ENCODE measurements around the gene FBXL14.

The FBXL14 gene

DNA sequence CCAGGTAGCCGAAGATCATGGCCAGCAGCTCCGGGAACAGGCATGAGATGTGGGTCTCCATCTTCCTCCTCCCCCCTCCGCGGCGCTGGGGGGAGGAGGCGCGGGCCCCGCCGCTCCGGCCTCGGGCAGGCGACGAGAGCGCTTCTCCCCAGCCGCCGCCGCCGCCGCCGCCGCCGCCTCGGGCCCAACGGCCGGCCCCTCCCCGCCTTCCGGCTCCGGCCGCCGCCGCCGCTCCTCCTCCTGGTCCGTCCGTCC, 448 bp downstream of the FBXL14 start:
- DNase-seq (ENCODE audit: low read depth, low spot score) = no peak

DNA sequence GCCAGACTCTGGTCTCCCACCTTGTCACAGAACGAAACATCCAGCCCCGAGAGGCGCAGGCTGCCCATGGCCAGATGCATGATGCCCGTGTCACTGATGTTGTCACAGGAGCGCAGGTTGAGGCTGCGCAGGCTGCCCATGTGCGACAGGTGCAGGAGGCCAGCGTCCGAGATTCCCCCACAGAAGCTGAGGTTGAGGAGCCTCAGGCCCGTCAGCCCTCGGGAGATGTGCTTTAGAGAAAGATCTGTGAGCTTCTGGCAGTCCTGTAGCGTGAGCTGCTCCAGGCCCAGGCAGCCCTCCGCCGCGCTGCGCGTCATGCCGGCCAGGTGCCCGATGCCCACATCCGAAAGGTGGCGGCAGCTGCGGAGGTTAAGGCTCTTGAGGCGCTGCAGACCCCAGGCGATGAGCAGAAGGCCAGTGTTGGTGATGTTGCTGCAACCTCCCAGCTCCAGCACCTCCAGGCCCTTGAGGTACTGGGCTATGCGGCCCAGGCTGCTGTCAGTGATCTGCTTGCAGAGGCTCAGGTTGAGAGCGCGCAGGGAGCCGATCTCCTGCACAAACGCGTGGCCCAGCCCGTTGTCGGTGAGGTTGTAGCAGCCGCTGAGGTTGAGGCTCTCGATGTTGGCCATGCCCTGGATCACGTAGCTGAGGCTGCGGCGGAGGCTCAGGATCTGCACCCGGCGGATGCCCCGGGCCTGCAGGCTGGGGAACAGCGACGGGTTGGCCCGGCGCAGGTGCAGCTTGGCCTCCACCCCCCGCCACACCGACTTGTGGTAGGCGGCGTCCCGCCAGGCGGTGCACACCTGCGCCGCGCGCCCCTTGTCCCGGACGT, 991 bp downstream of the FBXL14 start:
- no peak for DNase-seq (ENCODE audit: low read depth, low spot score)

DNA sequence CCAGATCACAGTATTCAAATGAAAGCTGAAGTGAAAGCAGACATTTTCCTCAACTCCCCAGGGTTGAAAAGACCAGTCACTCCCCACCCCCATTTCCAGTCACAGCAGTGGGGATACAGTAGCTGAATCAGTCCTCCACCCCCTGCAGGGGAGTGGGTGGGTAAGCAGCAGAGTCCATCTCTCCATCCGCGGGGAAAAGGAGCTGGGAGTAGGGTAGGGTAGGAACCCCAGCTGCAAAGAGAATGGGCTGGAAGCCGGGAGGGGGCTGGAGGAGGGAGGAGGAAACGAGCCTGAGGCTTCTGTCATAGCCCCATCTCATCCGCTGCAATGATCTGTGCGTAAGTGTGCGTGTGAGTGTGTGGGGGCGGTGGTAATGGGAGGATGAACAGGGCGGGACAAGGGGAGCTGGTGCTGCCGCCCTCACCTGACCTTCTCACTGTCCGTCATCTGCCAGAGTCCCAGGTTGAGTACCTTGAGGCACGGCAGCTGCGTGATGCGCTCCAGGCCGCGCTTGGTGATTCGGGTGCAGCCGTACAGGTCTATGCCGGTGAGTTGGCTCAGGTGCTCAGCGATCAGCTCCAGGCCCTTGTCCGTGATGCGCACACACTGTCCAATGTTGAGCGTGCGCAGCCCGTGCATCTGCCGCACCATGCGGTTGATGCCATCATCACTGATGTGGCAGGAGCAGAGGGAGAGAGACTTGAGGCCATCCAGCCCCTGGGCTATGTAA, 1.8 kb downstream of the FBXL14 start:
- no peak for DNase-seq (ENCODE audit: low read depth, low spot score)

DNA sequence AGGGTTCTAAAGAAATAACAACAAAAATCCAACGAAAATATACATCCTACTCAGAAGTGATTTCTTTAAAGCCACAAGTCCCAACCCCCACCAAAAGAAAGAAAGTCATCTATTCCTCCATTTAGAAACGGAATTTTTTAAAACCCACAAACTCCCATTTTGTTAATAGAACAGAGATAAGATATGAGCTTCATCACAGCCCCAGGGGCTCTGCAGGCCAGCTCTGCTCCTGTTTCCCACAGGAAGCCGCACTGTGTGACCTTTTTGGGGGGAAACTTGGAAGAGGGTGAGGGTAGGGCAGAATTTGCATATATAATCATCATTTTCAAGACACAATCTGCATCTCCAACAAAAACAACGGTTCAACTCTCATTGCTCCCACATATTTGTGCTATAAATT, 2.8 kb downstream of the FBXL14 start:
- DNase-seq (ENCODE audit: low read depth, low spot score) = no peak

DNA sequence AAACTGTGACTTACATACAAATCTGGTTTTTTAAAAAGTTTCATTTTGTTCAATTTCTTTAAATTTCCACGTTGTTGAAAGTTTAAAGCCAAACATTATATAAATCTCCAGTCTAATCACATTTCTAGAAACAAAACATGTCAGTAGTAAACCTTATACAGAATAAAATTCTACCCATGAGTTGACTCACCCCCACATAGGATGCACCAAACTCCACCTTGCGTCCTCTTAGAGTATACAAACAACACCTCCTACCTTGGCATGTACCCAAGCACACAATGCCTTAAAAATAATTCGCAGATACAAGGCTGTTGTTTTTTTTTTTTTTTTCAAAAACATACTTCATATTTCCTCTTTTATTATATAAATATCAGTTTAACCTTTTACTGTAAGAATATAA, 3.3 kb downstream of the FBXL14 start:
- DNase-seq (ENCODE audit: low read depth, low spot score) = no peak

DNA sequence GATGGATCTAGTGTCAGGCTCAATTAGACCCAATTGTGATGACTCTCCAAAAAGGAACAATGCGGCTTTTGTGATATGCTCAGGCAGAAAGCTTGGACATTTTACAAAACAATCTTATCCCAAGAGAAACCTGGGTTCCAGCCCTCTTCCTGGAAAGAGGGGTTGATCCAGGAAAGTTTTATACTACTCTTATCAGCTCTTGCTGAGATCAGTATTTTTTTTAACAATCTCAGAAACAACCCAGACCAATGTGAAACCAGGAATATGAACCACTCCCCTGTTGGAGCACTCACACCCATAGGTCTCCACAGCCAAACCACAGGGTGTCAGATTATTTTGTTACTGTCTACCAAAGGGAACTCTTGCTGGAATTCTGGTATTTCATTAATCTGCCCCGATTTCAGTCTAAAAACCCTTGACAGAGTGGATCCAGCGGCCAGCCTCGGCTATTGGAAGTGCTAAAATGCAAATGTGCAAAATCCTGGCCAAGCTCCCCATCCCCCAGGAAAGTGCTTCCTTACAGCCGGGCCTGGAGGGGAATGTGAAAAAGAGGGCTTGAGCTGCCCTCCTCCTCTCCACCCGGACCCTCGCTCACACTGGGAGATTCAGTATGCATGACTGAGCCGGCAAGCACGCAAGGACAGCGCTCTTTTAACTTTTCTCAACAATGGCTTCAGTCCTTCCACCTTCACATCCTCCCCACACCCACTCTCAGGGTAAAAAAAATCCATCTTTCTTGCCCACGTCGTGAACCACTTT, 4.0 kb downstream of the FBXL14 start:
- no peak for DNase-seq (ENCODE audit: low read depth, low spot score)

DNA sequence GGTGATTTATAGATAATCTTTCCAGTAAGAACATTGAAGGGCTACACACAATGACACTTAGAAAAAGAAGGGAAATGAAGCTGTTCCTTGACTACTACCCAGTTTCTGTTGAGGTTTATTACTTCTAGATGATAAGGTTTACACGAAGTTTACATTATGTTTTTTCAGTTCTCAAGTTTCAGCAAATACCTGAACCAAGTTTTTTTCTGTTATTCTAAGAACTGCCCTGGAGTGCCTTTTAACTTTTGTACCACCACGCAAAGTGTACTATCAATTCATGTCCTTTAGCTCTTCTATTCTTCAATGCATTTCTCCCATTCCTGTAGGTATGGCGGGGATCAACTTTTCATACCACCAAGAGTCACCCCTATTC, 5.8 kb downstream of the FBXL14 start:
- no peak for DNase-seq (ENCODE audit: low read depth, low spot score)

DNA sequence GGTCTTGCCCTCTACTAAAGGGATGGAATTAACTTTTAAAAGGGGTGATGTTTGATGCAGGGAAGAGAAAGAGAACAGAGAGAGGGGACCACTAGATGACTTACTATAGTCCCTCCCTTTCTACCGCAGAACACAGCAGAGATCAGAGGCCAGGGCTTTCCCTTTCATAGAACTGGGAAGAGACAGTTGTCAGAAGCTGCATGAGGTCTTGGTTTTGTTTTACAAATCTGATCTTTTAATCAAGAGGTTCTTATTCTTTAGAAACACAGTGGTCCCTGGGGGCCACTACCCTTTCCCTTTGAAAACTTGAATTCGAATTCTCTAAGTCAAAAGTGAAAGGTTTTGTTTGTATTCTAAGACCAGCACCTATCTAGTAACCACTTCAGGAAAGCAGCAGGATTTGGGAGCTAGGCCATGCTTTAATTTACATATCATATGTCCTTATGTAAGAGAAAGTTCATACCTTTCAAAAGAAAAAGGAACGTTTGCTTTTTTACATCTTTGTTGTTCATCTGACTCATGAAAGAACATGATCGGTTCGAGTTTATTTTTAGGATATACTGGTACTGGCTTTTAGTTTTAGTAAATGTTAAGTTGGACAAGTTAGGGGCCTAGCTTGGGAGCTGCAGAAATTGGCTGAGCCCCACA, 6.3 kb downstream of the FBXL14 start:
- no peak for DNase-seq (ENCODE audit: low read depth, low spot score)

DNA sequence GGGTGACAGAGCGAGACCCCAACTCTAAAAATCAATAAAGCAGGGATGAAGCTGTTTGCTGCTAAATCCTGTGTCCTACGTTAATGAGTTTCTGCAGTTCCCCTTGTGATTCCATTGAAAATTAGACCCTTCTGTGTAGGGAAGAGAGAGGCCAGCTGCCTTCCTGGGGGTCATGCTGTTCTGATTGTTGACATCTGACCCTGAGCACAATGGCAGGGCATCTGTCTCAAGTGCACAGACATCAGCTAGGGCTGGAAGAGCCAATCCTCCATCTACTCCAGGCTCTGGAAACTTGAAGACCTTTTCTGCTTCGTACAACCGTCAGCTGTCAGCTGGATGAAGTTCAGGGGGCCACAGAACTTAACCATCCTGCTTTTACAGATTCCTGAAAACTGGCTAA, 10.1 kb downstream of the FBXL14 start:
- DNase-seq (ENCODE audit: low read depth, low spot score) = no peak

DNA sequence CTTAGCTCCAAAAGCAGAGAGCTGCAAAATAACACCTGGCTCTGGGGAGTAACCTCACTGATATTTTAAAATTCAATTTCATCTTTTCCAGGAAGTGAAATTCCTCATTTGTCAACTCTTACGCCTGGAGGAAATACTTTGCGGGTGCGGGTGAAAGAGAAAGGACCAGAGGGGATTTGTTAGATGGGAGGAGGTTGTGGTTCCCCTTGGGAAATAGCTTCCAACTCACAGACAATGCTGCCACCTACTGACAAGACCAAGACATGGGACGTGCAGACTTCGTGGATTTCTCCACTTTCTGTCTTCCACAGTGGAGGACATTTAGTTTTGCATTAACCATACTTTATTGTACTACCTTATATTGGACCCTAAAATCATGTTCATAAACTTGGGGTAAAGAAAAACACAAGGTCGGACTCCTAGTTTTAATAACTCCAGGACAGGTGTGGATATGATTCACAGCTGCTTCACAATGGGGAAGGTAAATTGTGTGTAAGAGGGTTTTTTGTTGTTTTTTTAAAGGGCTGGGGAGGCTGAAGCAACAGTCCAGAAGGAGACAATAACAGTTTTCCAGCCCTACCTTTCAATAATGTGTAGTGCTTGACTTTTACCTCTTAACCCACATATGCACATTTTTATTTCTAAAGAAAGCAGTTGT, 10.8 kb downstream of the FBXL14 start:
- no peak for DNase-seq (ENCODE audit: low read depth, low spot score)

DNA sequence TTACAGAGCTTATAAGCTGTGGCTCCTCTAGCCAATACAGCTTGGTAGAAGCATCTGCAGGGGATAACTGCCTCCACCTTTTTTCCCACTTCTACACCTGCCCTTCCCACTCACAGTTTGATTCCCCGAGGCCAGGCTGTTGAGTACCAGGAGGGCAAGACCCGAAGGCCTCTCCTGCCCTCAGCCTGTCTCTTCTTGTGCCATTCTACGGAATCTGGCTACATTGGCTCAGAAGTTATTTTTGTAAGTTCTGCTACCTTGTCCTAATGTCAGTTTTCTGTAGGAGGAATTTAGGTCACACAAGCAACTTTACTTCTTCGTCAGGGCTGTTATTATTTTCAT, 11.7 kb downstream of the FBXL14 start:
- DNase-seq (ENCODE audit: low read depth, low spot score) = no peak

DNA sequence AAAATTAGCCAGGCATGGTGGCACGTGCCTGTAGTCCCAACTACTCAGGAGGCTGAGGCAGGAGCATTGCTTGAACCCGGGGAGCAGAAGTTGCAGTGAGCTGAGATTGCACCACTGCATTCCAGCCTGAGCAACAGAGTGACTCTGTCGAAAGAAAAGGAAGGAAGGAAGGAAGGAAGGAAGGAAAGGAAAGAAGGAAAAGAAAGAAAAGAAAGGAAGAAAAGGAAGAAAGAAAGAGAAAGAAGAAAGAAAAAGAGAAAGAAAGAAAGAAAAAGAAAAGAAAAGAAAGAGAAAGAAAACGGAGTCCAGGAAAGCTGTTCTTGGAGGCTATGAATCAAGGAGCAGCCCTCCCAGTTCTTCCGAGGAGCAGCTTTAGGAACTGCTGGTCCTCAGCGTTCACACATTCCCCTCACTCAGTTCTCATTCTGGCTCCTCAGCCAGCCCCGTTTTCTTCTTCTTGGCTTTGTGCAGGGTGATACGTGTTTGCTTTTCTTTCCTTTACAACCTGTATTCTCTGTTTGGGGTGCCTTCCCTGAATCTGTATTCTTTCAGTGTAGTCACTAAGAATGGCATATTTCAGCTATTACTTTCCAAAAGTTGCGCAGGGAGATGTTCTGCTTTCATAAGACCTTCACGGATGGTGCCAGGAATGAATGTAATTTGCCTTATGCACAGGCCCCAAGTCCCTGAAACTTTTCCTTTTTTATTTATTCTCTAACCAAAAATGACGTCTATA, 12.2 kb downstream of the FBXL14 start:
- no peak for DNase-seq (ENCODE audit: low read depth, low spot score)

DNA sequence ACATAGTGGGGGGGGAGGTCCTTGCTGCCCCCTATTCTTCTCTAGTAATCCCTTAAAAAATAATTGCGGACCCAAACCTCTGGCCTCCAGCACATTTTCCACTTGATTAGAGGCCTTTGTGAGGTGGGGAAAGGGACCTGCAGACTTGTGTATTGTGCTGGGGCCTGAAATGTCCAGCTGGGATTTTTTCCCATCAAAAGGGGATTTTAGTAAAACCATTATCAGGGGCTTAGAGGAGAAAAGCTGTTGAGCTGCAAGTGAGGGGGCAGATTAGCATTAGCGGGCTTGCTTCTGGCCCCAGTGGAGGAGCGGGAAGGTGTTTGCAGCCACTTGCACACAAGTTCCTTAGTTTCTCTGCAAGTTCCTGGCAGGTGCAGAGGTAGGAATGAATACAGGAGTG, 13.9 kb downstream of the FBXL14 start:
- DNase-seq (ENCODE audit: low read depth, low spot score) = no peak

DNA sequence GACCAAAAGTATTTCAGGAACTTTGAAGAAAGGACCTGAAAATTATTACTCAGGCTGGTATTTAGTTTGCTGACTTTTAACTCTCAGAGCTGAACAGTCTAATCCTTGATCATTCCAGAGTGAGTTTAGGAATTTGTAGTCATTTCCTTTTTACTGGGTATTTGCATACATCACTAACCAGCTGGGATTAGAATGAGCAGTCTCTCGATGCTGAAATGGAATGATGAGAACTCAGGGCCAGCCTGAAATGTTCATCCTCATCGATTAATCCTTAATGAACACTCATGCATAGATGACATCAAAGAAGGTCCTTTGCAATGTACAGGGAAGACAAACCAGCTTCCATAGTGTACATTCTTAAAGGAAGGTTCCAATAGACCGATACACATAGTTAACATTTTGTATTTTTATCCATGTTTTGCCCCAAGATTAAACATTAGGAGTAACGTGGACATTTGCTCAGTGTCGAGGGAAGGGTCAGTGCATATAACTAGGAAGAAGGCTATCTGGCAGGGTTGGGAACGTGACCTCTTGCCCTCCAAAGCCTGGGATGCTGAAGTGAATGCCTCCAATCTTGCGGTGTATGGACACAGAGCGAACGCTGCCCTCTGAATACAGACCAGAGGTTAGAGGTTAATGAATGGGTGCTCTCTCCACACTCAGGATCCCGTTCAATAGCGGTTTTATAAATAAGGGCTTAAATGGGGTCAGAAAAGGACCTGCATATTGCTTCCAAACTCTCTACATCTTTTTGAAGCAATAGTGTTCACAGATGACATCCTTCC, 14.5 kb downstream of the FBXL14 start:
- no peak for DNase-seq (ENCODE audit: low read depth, low spot score)

DNA sequence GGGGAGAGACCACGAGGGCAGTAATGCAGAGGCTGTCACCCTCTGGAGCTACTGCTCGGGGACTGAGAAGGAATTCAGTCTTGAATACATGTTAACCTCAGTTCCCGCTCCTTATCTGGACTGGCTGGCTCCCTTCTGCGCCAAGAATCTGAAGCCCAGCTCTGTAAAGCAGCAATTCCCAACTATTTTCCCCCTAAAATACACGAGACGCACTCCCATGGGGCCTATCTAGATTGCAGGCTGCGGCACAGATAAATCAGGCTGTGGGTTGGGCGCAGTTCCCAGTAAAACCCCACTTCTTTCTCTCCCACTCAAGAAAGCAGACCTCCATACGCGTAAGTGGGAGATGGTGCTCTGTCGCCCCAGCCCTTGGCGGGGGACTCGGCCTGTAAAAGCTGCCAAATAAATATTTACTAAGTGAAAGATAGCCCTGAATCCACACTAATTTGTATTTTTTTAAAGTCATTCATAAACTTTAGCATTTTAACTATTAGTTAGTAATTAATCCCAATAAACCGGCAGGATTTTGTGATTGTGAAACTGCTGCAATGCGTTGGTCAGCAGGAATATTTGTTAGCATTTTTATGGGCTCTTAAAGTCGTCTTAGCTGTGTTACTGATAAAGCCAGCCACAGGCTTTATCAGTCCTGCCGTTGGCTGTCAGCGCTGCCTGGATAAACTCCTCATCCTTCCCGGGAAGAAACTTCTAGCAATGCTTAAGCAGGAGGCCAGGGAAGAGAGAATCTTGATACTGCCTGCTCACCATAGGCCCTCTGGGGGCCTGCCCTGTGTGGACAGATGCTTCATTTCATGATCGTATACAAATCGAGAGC, 17.8 kb downstream of the FBXL14 start:
- no peak for DNase-seq (ENCODE audit: low read depth, low spot score)

DNA sequence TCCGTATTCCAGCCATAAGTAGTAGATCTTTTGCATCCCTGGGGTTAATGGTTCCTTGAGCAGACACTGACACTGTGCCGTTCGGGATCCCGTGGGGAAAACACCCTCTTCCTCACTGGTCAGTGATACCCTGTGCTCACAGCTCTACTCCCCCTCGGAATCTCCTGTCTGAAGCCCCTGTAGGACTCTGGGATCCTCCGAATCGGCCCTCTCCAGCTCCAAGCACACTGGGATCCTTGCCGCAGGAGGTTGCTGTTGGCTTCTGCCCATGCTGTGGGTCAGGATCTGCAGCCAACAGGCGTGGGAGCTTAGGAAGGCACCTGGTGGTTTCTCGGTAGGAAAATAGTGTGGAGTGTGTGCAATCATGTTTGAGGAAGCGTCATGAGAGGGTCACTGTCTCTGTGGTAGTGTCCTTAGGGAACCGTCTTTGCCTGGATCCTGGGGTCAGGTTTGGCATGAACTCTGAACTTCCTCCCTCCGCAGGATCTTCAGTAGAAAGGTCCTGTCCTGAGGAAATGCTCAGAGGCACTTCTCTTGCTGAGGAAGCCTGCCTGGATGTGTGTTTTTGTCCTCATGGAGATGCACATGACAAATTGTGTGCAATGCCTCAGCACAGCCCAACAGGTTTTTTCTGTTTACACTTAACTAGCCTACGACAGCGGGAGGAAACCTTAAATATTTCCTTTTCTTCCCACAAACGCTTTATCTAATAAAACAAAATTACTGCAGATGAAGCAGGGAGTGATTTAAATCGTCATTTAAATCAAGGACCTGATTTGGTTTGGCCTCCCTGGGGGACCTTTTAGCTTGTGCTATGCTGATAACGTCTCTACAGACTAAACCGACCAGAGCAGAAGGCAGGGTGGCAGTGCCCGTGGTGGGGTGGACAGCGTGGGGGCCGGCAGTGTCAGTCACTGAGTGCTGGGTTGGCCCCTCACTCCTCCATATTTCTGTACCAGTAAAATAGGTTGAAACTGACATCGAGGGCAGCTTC, 18.7 kb downstream of the FBXL14 start:
- DNase-seq (ENCODE audit: low read depth, low spot score) = no peak

DNA sequence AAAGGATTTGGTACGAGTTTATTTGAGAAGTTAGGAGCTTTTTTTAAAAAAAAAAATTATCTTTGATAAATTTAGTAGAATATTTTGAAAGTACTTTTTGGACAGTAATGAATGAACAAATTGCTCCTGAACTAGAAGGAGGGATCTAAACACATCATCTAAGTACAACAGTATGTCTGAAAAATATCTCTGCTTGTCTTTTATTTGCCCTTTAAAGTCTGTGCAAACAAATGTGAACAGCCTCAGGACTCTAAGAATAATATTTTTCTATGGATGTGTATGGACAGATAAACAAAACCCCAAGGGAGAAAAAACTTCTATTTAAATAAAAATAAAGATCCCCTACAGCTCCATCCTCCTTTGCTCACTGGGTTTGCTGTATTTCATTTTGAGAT, 19.5 kb downstream of the FBXL14 start:
- no peak for DNase-seq (ENCODE audit: low read depth, low spot score)

All from iPS DF 19.7 (cell line).